Measurements from ENCODE around the gene TMEM123.

TMEM123 gene

GRCh38 chr11:102422817-102423712 lies 29.5 kb downstream of the TMEM123 start:
- no peak for TF ChIP-seq RARB (CRISPR knock-in tag; IDR thresholded peaks at IDR 0.05)
- no peak for TF ChIP-seq SNAI2 (CRISPR knock-in tag; IDR thresholded peaks at IDR 0.05)
- TF ChIP-seq ZNF8 (CRISPR knock-in tag; IDR thresholded peaks at IDR 0.05), result no peak
- TF ChIP-seq ESRRG (CRISPR knock-in tag; IDR thresholded peaks at IDR 0.05), result no peak
- TF ChIP-seq TSHZ2 (CRISPR knock-in tag; IDR thresholded peaks at IDR 0.05), result no peak
- no peak for TF ChIP-seq BACH2 (CRISPR knock-in tag; IDR thresholded peaks at IDR 0.05; ENCODE audit: borderline replicate concordance)
- no peak for TF ChIP-seq ZFP30 (CRISPR knock-in tag; IDR thresholded peaks at IDR 0.05)
- no peak for TF ChIP-seq TCF4 (CRISPR knock-in tag; IDR thresholded peaks at IDR 0.05; ENCODE audit: borderline replicate concordance)
- no peak for TF ChIP-seq CREB5 (CRISPR knock-in tag; IDR thresholded peaks at IDR 0.05; ENCODE audit: low read depth)
- no peak for TF ChIP-seq GLIS3 (CRISPR knock-in tag; IDR thresholded peaks at IDR 0.05)
- no peak for TF ChIP-seq ZNF565 (CRISPR knock-in tag; conservative IDR thresholded peaks at IDR 0.05; ENCODE audit: low read depth)
- no peak for TF ChIP-seq POU6F1 (CRISPR knock-in tag; IDR thresholded peaks at IDR 0.05; ENCODE audit: borderline replicate concordance, low read depth)
- ATAC-seq, result no peak; the same call in 2 of the 3 replicates

DNA sequence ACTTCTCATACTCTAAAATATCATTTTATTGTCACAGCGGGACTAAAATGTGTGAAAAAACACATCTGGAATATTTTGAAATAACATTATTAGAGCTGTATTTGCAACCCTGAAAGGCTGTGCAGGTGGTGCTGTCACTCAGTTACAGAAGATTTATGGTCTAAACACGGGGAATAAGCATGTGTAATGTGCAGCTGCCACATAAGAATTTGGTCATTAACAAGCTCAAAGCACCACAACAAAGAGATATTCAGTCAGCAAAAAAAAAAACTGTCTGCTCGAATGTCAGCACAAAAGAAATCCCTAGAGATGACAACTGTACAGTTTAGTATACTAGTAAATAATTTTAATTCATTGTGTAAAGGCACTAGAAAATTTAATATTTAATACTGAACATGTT lies 31.3 kb downstream of the TMEM123 start:
- ATAC-seq, result no peak

GRCh38 chr11:102420547-102420946 lies 32.0 kb downstream of the TMEM123 start:
- no peak for ATAC-seq
- no peak for TF ChIP-seq ISL1 (CRISPR knock-in tag; IDR thresholded peaks at IDR 0.05)
- TF ChIP-seq RARB (CRISPR knock-in tag; IDR thresholded peaks at IDR 0.05), result no peak

More for the DNA sequence above, 31.3 kb downstream of the TMEM123 start:
- TF ChIP-seq, protein P1, sequence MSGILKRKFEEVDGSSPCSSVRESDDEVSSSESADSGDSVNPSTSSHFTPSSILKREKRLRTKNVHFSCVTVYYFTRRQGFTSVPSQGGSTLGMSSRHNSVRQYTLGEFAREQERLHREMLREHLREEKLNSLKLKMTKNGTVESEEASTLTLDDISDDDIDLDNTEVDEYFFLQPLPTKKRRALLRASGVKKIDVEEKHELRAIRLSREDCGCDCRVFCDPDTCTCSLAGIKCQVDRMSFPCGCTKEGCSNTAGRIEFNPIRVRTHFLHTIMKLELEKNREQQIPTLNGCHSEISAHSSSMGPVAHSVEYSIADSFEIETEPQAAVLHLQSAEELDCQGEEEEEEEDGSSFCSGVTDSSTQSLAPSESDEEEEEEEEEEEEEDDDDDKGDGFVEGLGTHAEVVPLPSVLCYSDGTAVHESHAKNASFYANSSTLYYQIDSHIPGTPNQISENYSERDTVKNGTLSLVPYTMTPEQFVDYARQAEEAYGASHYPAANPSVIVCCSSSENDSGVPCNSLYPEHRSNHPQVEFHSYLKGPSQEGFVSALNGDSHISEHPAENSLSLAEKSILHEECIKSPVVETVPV (CRISPR knock-in tag; IDR thresholded peaks at IDR 0.05), result no peak
- no peak for TF ChIP-seq OSR1 (CRISPR knock-in tag; IDR thresholded peaks at IDR 0.05)

DNA sequence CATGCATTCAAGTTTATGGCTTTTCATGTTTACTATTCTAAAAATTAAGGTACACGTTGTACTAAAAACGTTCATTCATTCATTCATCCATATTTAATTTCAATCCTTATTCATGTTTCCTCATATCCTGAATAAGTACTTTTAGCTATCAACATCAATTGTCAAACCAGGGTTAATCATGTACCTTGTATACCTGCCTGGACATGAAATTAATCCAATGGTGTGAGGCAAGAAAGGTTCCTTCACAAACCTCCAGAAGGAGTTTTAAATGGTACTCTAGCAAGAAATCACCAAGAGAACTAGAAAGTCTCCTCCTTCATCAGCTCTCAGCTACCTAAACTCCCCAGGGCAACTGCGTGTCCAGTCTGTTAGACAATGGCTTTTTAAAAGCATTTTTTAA lies 33.4 kb downstream of the TMEM123 start:
- no peak for TF ChIP-seq ZNF8 (CRISPR knock-in tag; IDR thresholded peaks at IDR 0.05)
- no peak for TF ChIP-seq ESRRG (CRISPR knock-in tag; IDR thresholded peaks at IDR 0.05)
- no peak for TF ChIP-seq TOX (CRISPR knock-in tag; IDR thresholded peaks at IDR 0.05; ENCODE audit: borderline replicate concordance)
- TF ChIP-seq ZC3H10 (CRISPR knock-in tag; IDR thresholded peaks at IDR 0.05), result no peak
- no peak for TF ChIP-seq TCF4 (CRISPR knock-in tag; IDR thresholded peaks at IDR 0.05; ENCODE audit: borderline replicate concordance)
- TF ChIP-seq BACH2 (CRISPR knock-in tag; IDR thresholded peaks at IDR 0.05; ENCODE audit: borderline replicate concordance), result no peak
- TF ChIP-seq PPARA (CRISPR knock-in tag; IDR thresholded peaks at IDR 0.05; ENCODE audit: borderline replicate concordance), result no peak
- no peak for TF ChIP-seq ZNF565 (CRISPR knock-in tag; conservative IDR thresholded peaks at IDR 0.05; ENCODE audit: low read depth)
- TF ChIP-seq, protein P1 (CRISPR knock-in tag; IDR thresholded peaks at IDR 0.05), result no peak
- no peak for TF ChIP-seq CREB5 (CRISPR knock-in tag; IDR thresholded peaks at IDR 0.05; ENCODE audit: low read depth)
- TF ChIP-seq ISL1 (CRISPR knock-in tag; IDR thresholded peaks at IDR 0.05), result no peak
- no peak for TF ChIP-seq OSR1 (CRISPR knock-in tag; IDR thresholded peaks at IDR 0.05)
- no peak for ATAC-seq
